Astrocyte of the cerebellum (primary cell): ENCODE data around the gene SMG6.

ENCODE experiments used
- DNase-seq: peaks from one replicate; pipeline ENCODE4 v3.0.0-alpha.2; 2011; ENCODE audit warnings: low read depth
- H3K4me3 ChIP-seq: 2 replicates; pipeline ENCODE4 v1.5.1; 2011; ENCODE audit warnings: mild to moderate bottlenecking, low read depth, low read length, moderate library complexity
- in situ Hi-C: cut with HindIII; loops from 2 replicates; pipeline ENCODE4 v1.10.0; 2017; ENCODE audit warnings: low sequenced_read_pairs
- TF ChIP-seq, protein P1 (sequence below): IDR thresholded peaks from 2 replicates; pipeline ENCODE4 v1.5.1; 2012; ENCODE audit warnings: low read length, low read depth, moderate library complexity, mild to moderate bottlenecking; ENCODE audit errors: missing control alignments

The SMG6 gene

GRCh38 chr17:2024572-2025219 lies 278.9 kb downstream of the SMG6 start:
- TF ChIP-seq, protein P1, sequence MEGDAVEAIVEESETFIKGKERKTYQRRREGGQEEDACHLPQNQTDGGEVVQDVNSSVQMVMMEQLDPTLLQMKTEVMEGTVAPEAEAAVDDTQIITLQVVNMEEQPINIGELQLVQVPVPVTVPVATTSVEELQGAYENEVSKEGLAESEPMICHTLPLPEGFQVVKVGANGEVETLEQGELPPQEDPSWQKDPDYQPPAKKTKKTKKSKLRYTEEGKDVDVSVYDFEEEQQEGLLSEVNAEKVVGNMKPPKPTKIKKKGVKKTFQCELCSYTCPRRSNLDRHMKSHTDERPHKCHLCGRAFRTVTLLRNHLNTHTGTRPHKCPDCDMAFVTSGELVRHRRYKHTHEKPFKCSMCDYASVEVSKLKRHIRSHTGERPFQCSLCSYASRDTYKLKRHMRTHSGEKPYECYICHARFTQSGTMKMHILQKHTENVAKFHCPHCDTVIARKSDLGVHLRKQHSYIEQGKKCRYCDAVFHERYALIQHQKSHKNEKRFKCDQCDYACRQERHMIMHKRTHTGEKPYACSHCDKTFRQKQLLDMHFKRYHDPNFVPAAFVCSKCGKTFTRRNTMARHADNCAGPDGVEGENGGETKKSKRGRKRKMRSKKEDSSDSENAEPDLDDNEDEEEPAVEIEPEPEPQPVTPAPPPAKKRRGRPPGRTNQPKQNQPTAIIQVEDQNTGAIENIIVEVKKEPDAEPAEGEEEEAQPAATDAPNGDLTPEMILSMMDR: no peak
- peak overlapping the region; percentile 34 for H3K4me3 ChIP-seq
- DNase-seq: no peak
- in situ Hi-C loops: no loop called here

DNA sequence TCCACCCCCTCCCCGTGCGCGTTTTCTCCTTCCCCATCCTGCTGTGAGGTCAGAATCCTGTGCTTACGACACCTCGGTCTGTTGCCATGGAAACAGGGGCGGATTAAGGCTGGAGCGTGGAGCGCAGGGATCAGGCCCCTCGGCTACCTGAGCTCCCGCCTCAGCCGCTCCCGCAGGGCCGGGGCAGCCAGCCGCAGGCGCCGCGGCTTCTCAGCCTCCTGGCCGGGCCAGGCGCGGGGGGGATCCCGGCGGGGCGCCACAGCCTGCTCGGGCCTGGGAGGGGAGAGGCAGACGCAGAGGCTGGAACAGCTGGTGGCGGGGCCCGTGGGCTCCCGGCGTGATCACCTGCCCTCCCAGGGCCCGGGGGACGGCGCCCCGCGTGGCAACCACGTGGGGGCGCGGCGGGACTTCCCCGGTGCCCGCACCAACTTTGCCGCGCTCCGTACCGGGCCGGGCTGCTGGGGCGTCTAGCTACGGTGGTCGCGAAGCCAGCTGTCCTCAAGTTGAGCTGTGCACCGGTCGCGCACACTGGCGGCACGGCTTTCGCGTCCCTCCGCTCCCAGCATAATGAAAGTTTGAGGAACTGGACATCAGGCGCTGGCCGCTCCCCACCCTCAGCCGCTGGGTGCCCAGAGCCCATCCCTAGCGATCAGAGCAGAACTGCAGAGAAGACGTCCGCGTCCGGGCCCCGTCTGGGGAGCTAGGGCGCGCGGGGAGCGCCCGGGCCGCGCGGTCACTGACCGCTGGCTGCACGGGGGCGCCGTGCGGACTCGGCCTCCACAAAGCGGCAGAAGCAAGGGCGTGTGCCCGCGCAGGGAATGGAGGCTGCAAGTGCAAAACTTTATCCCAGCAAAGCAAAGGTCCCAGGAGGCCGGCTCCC lies 279.7 kb downstream of the SMG6 start:
- H3K4me3 ChIP-seq: peak overlapping the region; percentile 34
- no peak for DNase-seq
- in situ Hi-C loops: no loop called here
- TF ChIP-seq, protein P1: no peak

- no peak overlapping the region for H3K4me3 ChIP-seq
- TF ChIP-seq, protein P1: no peak
- in situ Hi-C loops: no loop called here
- DNase-seq: no peak
These were observed 280.3 kb downstream of the SMG6 start for GRCh38 chr17:2023256-2023655.

DNA sequence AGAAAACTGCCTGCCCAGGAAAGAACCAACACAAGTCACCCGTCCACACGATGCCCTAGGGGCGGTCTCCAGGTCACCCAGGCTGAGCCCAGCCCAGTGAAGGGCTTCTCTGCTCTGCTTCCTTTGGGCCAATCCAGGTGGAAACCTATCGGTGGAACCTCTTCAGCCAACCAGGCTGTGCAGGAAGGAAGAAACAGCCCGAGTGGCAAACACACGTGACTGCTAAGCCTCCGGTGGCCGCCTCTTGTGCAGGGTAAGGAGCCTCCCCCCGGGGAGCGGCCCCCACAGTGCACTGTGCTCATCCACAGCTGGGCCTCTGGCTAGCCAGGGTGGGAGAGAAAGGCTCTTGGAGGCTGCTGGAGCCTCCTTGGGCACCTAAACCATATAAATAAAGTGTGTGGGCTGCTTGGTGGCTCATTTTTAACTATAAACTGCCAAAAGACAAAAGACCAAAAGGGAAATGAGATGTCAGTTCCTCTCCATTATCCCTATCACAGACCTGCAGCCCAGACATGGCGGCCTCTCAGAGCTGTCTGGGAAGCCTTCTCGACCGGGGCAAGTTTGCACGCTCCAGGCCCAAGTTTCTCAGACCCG lies 280.8 kb downstream of the SMG6 start:
- no peak overlapping the region for H3K4me3 ChIP-seq
- in situ Hi-C loops: no loop called here
- no peak for DNase-seq
- TF ChIP-seq, protein P1: no peak

GRCh38 chr17:2020721-2021120 lies 282.9 kb downstream of the SMG6 start:
- in situ Hi-C loops: no loop called here
- H3K4me3 ChIP-seq: no peak overlapping the region
- TF ChIP-seq, protein P1: no peak
- DNase-seq: no peak

GRCh38 chr17:2019723-2020122 lies 283.9 kb downstream of the SMG6 start:
- no peak for DNase-seq
- TF ChIP-seq, protein P1: no peak
- in situ Hi-C loops: no loop called here
- H3K4me3 ChIP-seq: no peak overlapping the region
